Stimulated activated CD8-positive, alpha-beta memory T cell treated with anti-CD3 and anti-CD28 coated beads, Interleukin-15, amount 100 ng/mL, for 4 hours (primary cell): ENCODE measurements around the gene TMCC1.
"Not testable (repeated sequence)": the region's sequence is repeated elsewhere in the genome, so short reads cannot be mapped to it uniquely, and the experiment has no call there.

Experiments
- DNase-seq, 2 donors: peaks; one replicate each; pipeline ENCODE4 v3.0.0-alpha.2; 2020; ENCODE audit warnings: low read depth in 2 of 2

TMCC1 gene

GRCh38 chr3:129836381-129837064 is 57.0 kb downstream of the TMCC1 start:
- DNase-seq = no peak

- DNase-seq = no peak
These were observed 58.3 kb downstream of the TMCC1 start for GRCh38 chr3:129835198-129835597.

- no peak for DNase-seq
These were observed 58.9 kb downstream of the TMCC1 start for GRCh38 chr3:129834580-129834979.

GRCh38 chr3:129831942-129832341 is 61.6 kb downstream of the TMCC1 start:
- not testable (repeated sequence) for DNase-seq

- no peak for DNase-seq
These were observed 62.0 kb downstream of the TMCC1 start for GRCh38 chr3:129831503-129831902.

GRCh38 chr3:129829640-129830039 is 63.9 kb downstream of the TMCC1 start:
- no peak for DNase-seq

- no peak for DNase-seq
These were observed 65.7 kb downstream of the TMCC1 start for GRCh38 chr3:129827765-129828164.

GRCh38 chr3:129824926-129825541 is 68.5 kb downstream of the TMCC1 start:
- no peak for DNase-seq

GRCh38 chr3:129822679-129823078 is 70.8 kb downstream of the TMCC1 start:
- no peak for DNase-seq

GRCh38 chr3:129822241-129822640 is 71.3 kb downstream of the TMCC1 start:
- DNase-seq = no peak

GRCh38 chr3:129820587-129820986 is 72.9 kb downstream of the TMCC1 start:
- DNase-seq = no peak

GRCh38 chr3:129812589-129812988 is 80.9 kb downstream of the TMCC1 start:
- DNase-seq = no peak

- no peak for DNase-seq
These were observed 84.2 kb downstream of the TMCC1 start for GRCh38 chr3:129809297-129809696.

GRCh38 chr3:129796146-129796545 is 97.4 kb downstream of the TMCC1 start:
- no peak for DNase-seq

- no peak for DNase-seq
These were observed 98.1 kb downstream of the TMCC1 start for GRCh38 chr3:129795186-129796010.

GRCh38 chr3:129794311-129795185 is 99.0 kb downstream of the TMCC1 start:
- DNase-seq = no peak

GRCh38 chr3:129793942-129794310 is 99.6 kb downstream of the TMCC1 start:
- DNase-seq = no peak

GRCh38 chr3:129793319-129793718 is 100.2 kb downstream of the TMCC1 start:
- no peak for DNase-seq

- no peak for DNase-seq
These were observed 110.0 kb downstream of the TMCC1 start for GRCh38 chr3:129783470-129783869.

GRCh38 chr3:129778871-129779270 is 114.6 kb downstream of the TMCC1 start:
- DNase-seq = no peak

- DNase-seq = no peak
These were observed 115.7 kb downstream of the TMCC1 start for GRCh38 chr3:129777806-129778205.

- no peak for DNase-seq
These were observed 117.6 kb downstream of the TMCC1 start for GRCh38 chr3:129775870-129776269.
